Testis (tissue), 2 donors: ENCODE measurements around the gene ERC2.

ENCODE experiments used
- CTCF ChIP-seq, 3 experiments: fragments of 450-650 bp in 2 of 3; fragments of 200-600 bp in 1 of 3; sonication (generic) in 1 of 3; IDR thresholded peaks; one replicate each; pipeline ENCODE4 v1.5.1; 2016 to 2019; ENCODE audit warnings: antibody characterized with exemption in 3 of 3, mild to moderate bottlenecking in 2 of 3, moderate library complexity in 1 of 3
- POLR2A ChIP-seq: fragments of 450-650 bp; IDR thresholded peaks from one replicate; pipeline ENCODE4 v1.6.1; 2017; ENCODE audit warnings: antibody characterized with exemption, mild to moderate bottlenecking, moderate library complexity

GRCh38 chr3:56121716-56122115 is 346.6 kb downstream of the ERC2 start:
- TF ChIP-seq CTCF (IDR thresholded peaks at IDR 0.05) (no peak), POLR2A (no peak)
